Measurements from ENCODE around the gene TPCN2. TPM values are rescaled to one million over a fixed set of nuclear protein-coding genes. Genes with fewer than 3 reads are reported as not detected.

The TPCN2 gene
- total and polyA plus RNA-seq, 2 of the 4 experiments (the other 2 are of a cell fraction), result 3.4 to 8.0 TPM

GRCh38 chr11:69071956-69072355 is 23.2 kb downstream of the TPCN2 start:
- Histone ChIP-seq H4K20me1 (ENCODE audit: insufficient read depth, low read length) (peaks cover 7% of the 10 kb centered on the region), H3K79me1 (ENCODE audit: low read depth in 1 of 2, low read length in 2 of 2) (peaks cover 0 to 14% of the 10 kb centered on the region in 2 experiments; a peak in 1 of 4 replicates), H4K8ac (ENCODE audit: low read depth in 2 of 2, low read length in 2 of 2) (no peak overlapping the region), H2BK20ac (ENCODE audit: low read depth, low read length) (no peak overlapping the region), H2BK15ac (ENCODE audit: low read depth, low read length) (no peak overlapping the region), H3K27me3 (ENCODE audit: control insufficient read depth, insufficient read depth, low read length) (no peaks in the 10 kb centered on the region), H3K9me1 (ENCODE audit: insufficient read depth, low read length) (peaks cover 17% of the 10 kb centered on the region), H4K5ac (ENCODE audit: low read depth, low read length) (no peak overlapping the region), H3K56ac (ENCODE audit: extremely low read depth, insufficient read depth, low read length) (no peak overlapping the region), H3K4ac (ENCODE audit: low read depth, low read length) (no peak overlapping the region), H2AK9ac (replicated peaks; ENCODE audit: low read depth, low read length, poor library complexity) (no peak overlapping the region), H3K36me3 (ENCODE audit: control insufficient read depth, insufficient read depth, low read length) (peaks cover 24% of the 10 kb centered on the region), H3K4me1 (ENCODE audit: control insufficient read depth, insufficient read depth, low read length) (peaks cover 13% of the 10 kb centered on the region), H2AK5ac (ENCODE audit: low read depth, low read length) (no peak overlapping the region), H2BK120ac (ENCODE audit: low read depth, low read length) (no peak overlapping the region), H3K18ac (ENCODE audit: low read depth, low read length) (no peak overlapping the region), H3K9me3 (ENCODE audit: control insufficient read depth, insufficient read depth, low read length) (no peaks in the 10 kb centered on the region), H3K4me3 (ENCODE audit: insufficient read depth, low read depth, low read length) (no peak overlapping the region), H3K23ac (ENCODE audit: low read depth, low read length) (no peak overlapping the region), H2AFZ (replicated peaks; ENCODE audit: low read length, poor library complexity) (no peak overlapping the region), H4K91ac (ENCODE audit: insufficient read depth, low read depth, low read length) (no peak overlapping the region), H2BK5ac (ENCODE audit: low read depth, low read length, poor library complexity, severe bottlenecking) (no peak overlapping the region), H3K4me2 (ENCODE audit: low read depth, low read length) (no peak overlapping the region), H3K9ac (ENCODE audit: low read depth, low read length) (no peak overlapping the region), H3K27ac (ENCODE audit: insufficient read depth, low read length) (no peak overlapping the region), H3K14ac (replicated peaks; ENCODE audit: low read depth, low read length) (no peak overlapping the region)
- no peak for TF ChIP-seq MAZ (IDR thresholded peaks at IDR 0.05; ENCODE audit: borderline replicate concordance, low read depth, low read length)
- TF ChIP-seq, protein P1, sequence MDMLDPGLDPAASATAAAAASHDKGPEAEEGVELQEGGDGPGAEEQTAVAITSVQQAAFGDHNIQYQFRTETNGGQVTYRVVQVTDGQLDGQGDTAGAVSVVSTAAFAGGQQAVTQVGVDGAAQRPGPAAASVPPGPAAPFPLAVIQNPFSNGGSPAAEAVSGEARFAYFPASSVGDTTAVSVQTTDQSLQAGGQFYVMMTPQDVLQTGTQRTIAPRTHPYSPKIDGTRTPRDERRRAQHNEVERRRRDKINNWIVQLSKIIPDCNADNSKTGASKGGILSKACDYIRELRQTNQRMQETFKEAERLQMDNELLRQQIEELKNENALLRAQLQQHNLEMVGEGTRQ (IDR thresholded peaks at IDR 0.05; ENCODE audit: low read depth, low read length), result no peak
- TF ChIP-seq MAFK (IDR thresholded peaks at IDR 0.05; ENCODE audit: low read depth, low read length), result no peak
- TF ChIP-seq CEBPB (IDR thresholded peaks at IDR 0.05; ENCODE audit: low read depth, low read length), result no peak
- TF ChIP-seq, protein P2, sequence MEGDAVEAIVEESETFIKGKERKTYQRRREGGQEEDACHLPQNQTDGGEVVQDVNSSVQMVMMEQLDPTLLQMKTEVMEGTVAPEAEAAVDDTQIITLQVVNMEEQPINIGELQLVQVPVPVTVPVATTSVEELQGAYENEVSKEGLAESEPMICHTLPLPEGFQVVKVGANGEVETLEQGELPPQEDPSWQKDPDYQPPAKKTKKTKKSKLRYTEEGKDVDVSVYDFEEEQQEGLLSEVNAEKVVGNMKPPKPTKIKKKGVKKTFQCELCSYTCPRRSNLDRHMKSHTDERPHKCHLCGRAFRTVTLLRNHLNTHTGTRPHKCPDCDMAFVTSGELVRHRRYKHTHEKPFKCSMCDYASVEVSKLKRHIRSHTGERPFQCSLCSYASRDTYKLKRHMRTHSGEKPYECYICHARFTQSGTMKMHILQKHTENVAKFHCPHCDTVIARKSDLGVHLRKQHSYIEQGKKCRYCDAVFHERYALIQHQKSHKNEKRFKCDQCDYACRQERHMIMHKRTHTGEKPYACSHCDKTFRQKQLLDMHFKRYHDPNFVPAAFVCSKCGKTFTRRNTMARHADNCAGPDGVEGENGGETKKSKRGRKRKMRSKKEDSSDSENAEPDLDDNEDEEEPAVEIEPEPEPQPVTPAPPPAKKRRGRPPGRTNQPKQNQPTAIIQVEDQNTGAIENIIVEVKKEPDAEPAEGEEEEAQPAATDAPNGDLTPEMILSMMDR (conservative IDR thresholded peaks at IDR 0.05; ENCODE audit: low read depth, low read length), result no peak
- ATAC-seq (ENCODE audit: low read depth) (no peak), DNase-seq (no peak)
- no TSS peak for BruUV-seq (replicated peaks)
- dilution Hi-C loops (cut with HindIII; ENCODE audit: low sequenced_read_pairs, unreplicated experiment), result no loop called here
- ChIA-PET CTCF (no interaction called here), POLR2A (ENCODE audit: unreplicated experiment) (no interaction called here)
- WGBS, 2 experiments (ENCODE audit: extremely low coverage in 2 of 2, insufficient read length in 1 of 2), result 100% methylated on average over 5 of the region's 13 CpGs; no CpG with 5 or more reads in 1 of the 2 experiments
- intact Hi-C loops (cut with micrococcal nuclease), result no loop called here
- in situ Hi-C loops (cut with MboI; ENCODE audit: low sequenced_read_pairs), result no loop called here

Measured in IMR-90 (cell line).